AG08396 (cell line): Measurements from ENCODE around the gene EMX1.
A peak's percentile ranks its signal among the peaks of the same experiment; 100 is the strongest.

Experiments used
- DNase-seq: peaks from one replicate; pipeline ENCODE4 v3.0.0; 2012; ENCODE audit warnings: low spot score, mixed read lengths

The EMX1 gene

DNA sequence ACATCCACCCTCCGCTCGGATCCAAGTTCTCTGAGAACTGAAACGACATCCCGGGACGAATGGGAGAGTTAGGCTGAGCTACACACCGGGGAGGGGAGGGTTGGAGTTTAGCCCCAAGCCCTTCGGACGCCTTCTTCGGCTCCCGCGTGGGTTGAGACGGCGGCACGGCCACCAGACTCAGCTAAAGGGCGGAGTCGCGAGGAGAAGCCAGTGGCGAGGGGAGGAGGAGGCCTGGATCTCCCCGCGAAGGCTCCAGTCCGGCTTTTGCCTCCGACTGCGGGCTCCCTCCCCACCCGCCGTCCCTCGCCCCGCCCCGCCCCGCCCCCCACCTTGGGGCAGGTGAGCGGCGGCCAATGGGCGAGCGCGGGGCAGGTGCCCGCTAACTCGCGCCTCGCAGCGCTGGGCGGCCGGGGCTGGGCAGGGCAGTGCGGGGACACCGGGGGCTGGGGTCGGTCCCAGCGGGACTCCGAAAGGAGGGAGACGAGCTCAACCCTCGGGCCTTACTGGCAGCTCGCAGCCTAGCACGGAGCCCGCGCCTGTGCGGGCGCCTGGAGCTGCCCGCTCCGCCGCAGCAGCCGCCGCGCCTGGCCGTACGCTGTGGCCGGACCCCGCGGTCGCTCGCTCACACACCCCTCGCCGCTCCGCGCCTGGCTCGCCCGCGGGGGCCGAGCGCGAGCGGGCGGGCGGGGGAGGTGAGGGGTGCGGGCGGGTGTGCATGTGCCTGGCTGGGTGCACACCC, at the start of gene EMX1:
EMX1 (plus strand) TSS at position 382 of the 739 bp plus-strand sequence; CDS start at position 716, 334 bp downstream.
- no peak for DNase-seq

DNA sequence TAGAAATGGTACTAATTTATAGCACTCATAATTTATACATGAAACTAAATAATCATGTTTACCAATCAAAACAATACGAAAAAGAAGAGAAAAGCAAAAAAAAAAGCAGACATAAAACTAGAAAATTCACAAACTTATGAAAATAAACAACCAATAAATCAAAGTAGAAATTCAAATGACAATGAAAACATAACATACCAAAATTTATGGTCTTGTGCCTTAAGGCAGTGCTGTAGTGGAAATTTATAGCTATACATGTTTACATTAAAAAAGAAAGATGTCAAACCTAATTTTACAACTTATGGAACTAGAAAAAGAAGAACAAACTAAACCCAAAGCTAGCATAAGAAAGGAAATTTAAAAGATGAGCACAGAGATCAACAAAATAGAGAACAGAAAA, 46.3 kb upstream of the EMX1 start:
- DNase-seq, result no peak

DNA sequence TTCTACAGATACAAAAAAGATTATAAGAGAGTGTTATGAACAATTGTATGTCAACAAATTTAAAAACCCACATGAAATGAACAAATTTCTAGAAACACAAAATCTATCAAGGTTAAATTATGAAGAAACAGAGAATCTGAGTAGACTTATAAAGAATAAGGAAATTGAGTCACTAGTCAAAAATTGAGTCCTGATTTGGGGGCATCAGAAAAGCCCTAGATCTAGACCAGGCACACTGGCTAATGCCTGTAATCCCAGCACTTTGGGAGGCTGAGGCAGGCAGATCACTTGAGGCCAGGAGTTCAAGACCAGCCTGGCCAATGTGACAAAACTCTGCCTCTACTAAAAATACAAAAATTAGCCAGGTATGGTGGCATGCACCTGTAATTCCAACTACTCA, 45.4 kb upstream of the EMX1 start:
- DNase-seq, result no peak

DNA sequence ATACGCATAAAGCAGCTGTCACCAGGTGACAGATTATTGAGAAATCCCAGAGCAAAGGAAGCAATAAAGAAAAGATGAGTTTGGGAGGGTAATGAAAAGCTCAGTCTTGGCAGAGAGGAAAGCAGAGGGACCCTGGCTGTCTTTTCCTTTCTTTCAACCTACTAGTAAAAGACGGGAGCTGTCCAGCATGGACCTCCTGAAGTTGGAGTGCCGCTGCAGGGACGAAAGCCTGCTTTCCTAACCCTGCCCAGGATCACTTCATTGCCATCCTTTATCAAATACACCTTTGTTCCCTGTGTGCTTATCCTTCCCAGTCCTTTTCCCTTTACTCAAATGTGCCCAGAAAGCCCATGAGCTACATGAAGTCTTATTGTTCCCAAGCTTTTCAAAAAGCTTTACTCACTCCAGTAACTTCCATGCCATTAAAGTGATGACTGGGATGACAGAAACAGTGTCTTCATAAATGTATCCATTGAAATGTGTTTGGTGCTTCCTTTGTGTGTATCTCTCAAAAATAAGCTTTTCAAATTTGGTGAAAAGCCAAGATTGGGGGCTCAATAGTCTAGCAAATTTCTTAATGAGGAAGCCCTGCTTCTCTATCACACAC, 33.9 kb upstream of the EMX1 start:
- peak; percentile 63 for DNase-seq

DNA sequence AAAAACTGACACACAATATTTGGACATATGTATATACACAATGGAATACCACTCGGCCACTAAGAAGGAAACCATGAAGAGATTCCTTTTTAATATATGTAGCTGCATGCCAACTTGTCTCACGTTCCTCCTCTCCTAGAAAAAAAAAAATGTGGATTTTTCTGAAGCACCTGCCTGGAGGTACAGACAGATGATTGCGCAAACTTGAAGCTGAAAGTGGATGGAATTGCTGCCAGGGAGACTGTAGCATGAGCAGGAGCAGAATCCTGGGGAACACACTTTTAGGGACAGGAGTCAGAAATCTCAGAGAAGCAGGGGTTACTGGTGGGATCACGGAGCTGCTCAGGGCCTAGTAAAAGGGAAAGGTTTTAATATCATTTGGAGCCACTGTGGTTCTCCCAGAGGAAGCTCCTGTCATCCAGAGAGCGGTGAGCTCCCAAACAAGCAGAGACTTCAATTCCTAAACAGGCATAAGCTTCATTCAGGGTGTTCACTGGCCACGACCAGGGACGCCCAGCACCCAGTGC, 30.8 kb upstream of the EMX1 start:
- no peak for DNase-seq

DNA sequence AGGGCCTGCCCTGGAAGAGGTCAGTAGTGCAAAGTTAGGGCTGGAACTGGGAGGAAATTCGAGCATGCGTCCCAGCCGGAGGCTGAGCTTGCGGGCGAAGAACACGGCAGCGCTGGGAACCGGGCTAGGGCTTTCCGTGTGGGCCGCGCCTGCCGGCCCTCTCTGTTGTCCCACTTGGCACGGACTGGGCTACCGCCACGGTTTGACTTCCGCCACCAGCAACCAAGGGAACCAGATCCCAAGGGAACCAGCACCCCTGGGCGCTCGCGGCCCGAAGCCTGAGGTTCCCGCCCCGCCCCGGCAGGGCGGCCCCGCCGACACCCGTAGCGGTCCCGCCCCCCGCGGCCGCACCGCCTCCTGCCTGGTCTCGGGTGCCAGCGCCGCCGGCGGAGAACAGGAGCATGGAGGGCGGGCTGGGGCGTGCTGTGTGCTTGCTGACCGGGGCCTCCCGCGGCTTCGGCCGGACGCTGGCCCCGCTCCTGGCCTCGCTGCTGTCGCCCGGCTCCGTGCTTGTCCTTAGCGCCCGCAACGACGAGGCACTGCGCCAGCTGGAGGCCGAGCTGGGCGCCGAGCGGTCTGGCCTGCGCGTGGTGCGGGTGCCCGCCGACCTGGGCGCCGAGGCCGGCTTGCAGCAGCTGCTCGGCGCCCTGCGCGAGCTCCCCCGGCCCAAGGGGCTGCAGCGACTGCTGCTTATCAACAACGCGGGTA, 30.1 kb upstream of the EMX1 start, which contains the start of gene SPR:
SPR (plus strand) TSS at position 377 of the 708 bp plus-strand sequence; CDS start at position 402, 25 bp downstream.
- DNase-seq, result peak; percentile 88

DNA sequence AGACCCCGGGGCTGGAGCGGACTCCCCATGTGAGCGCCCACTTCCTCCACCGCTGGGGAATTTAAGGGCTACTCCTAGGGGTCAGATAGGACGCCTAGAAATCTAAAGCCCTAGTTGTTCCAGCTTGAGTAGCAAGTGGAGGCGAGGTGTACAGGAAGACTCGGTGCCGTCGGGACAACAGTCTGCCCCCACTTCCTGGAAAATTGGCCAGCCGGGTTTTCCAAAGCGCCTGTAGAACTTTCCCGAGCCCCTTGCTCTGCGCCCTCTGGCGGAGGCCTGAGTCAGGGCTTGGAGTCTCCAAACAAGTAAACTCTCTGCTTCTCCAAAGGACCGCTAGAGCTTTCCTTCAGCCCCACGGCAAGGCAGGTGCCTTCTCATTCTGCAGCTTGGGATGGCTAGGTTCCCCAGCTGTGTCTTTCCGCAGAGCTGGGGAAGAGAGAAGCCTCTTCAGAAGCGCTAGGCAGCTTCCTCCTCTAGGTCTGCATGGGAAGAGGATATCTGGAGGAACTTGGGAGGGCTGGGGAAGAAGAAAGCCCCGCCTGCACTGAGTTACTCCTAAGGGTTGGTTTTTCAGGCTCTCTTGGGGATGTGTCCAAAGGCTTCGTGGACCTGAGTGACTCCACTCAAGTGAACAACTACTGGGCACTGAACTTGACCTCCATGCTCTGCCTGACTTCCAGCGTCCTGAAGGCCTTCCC, 29.4 kb upstream of the EMX1 start:
- peak; percentile 87 for DNase-seq

DNA sequence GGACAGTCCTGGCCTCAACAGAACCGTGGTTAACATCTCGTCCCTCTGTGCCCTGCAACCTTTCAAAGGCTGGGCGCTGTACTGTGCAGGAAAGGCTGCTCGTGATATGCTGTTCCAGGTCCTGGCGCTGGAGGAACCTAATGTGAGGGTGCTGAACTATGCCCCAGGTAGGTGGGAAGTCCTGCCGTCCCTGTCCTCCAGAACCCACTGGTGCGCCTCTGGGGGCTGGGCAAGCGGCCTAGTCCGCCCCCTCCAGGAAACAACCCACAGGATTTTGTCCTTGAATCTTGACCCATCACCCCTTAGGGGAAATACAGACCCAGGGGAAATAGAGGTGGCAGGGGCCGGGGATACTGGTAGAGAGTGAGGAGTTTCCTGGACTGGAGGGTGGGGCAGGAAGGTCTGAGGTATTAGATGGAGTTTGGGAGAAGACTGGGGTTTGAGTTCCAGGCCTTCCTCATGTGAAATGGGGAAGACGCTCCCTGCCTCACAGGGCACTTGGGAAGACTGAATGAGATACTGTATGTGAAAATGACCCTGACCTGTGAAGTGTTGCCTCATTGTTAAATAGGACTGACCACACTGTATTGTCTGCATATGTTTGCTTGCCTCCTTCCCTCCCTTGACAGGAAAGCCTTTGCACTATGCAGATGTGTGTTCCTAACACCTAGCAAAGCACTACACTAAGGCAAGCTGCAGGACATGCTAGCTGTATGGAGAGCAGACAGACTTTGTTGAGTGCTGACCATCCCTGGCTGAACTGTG, 28.7 kb upstream of the EMX1 start:
- no peak for DNase-seq

DNA sequence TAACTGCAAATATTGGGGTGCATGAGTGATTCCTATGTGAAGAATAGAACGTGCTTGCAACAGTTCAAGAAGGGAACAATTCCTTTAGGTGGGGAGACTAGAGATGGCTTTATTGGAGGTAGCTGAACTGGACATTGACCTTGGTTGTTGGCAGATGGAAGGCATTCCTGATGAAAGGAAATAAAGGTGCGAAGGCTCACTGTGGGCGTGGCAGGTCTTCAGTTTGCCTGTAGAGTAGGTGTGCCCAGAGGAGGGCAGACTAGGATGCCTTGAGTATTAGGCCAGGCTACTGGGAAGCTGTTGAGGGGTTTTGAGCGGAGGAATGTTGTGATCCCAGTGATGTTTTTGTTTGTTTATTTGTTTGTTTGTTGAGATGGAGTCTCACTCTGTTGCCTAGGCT, 27.3 kb upstream of the EMX1 start:
- no peak for DNase-seq

DNA sequence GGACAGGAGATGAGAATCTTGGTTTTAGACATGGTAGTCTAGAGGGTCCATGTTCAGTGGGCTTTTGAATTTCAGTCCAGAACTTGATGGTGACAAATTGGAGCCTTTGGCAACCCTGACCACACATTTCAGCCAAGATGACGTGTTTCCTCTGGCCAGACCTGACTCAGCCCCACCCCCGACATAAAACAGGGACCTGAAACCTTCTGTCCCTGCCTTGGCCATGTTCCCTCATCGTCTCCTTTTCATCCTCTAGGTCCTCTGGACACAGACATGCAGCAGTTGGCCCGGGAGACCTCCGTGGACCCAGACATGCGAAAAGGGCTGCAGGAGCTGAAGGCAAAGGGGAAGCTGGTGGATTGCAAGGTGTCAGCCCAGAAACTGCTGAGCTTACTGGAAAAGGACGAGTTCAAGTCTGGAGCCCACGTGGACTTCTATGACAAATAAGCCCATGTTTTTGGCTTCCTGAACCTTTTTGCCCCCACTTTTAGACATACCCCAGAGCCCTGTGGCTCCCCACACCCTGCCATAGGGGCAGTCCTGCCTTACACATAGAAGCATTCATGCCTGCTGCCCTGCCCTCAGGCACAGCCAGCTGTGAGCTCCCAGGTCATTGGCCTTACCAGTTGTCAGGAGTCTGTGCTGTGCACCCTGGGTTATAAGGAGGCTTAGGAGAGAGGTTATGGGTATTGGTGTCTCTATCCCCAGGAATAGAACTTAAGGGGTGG, 26.1 kb upstream of the EMX1 start:
- no peak for DNase-seq

DNA sequence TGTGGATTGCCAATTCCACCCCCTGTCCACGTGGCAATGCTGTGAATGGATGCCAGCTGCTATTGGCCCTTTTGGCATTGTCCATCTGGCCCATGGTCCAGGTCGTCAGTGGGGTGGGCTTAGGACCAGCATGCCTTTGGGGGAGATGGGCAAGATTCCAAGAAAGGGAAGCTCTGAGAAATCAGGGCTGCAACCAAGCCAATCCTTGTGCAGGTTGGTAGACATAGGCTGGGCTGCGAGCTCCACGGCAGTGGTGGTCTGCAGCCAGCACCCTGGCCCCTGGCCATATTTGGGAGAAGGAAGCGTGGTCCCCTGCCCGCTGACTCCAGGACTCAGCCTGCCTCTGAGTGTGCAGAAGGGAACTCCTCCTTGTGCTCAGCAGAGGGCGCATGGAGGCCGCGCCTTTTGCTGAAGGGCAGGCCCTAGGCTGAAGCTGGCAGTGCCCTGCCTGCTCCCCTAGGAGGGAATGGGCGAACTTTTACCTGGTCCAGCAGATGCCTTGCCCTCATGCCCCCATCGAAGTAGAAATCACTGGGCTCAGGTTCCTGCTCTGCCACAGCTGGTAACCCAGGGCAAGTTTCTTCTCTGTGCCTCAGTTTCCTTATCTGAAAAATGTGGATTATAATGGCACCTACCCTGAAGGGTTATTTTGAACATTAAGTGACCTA, 24.7 kb upstream of the EMX1 start:
- DNase-seq, result peak; percentile 87

DNA sequence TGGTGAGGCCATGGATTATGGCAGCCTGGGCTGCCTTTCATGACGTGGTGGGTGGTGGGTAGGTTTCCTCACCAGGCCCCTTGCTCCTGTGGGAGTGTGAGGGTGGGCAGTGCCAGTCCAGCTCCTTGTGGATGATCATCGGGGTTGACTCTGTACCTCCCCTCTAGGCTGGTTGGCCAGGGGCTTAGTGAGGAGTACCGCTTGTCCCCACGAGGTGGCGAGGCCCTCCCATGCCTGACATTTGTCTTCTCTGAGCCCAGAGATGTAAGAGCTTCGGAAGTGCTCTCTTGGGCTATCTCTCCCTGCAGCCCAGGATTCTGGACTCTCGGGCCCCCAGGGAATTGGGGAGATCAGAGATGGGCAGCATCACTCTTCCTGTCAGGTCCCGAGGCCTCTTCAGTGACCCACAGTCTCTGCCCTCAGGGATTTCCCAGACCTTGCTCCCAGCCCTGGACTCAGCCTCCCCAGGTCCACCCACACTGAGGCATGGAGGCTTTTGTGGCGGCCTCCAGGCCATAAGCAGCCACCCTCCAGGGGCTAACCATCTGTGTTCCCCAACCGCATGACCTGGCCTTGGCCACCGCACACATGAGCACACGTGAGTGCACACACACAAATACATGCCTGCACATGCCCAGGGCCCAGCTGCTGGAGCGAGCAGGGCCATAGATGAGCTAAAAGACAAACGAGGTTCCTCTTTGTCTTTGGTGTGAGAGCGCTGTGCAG, 23.6 kb upstream of the EMX1 start:
- peak; percentile 72 for DNase-seq

DNA sequence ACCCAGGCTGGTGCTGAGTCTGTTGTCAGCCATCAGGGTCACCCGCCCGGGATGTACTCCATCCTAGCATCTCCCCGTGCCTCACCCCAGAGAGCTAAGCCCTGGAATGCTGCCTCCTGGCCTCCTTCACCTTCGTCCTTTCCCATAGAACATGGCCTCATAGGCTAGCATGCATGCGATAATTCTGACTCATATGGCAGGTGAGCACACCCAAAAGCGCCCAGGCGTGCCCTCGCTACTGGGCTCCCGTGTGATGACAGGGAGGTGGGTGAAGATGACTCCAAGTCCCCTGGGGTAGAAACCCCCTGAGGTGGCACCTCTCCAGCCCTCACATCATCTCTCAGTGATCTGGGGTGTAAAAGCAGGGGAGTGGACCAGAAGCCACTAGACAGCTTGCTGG, 22.8 kb upstream of the EMX1 start:
- DNase-seq, result no peak

DNA sequence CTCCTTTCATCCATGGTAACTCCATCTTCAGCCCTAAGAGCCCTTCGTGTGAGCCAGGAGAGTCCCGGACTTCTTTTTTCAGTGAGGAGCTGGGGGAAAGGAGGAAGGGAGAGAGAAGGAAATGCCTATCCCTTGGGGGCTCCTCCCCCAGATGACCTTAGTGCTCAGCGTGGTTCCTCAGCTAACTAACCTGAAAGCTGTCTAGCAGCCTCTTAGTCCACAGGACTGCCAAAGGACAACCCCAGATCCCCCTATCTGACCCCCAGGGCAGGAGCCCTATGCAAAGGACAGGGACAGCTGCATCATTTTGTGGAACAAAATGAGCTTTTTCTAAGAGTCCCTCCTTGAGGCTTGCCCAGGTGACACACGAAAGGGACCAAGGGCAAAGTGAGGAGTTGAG, 22.2 kb upstream of the EMX1 start:
- no peak for DNase-seq

DNA sequence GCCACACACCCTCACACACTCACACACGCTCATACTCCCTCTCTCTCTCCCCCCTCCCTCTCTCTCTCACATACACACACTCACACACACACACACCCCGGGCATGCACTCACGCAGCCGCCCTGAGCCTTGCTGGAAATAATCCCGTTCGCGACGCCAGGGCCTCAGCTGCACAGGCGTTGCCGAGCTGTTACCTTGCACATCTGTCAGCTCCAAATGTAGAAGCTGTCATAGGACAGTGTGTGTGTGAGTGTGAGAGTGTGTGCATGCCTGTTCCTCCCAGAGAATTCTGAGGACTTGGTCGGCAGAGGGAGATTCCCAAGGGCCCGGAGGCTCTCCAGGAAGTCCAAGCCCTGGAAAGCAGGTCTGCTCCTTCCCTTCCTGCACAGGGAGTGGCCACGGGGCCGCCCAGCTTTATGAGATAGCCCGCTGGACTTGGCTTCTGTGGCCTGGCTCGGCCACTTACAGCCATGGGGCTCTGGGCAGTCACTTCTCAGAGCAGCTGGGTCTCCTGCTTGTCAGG, 21.5 kb upstream of the EMX1 start:
- DNase-seq, result no peak

DNA sequence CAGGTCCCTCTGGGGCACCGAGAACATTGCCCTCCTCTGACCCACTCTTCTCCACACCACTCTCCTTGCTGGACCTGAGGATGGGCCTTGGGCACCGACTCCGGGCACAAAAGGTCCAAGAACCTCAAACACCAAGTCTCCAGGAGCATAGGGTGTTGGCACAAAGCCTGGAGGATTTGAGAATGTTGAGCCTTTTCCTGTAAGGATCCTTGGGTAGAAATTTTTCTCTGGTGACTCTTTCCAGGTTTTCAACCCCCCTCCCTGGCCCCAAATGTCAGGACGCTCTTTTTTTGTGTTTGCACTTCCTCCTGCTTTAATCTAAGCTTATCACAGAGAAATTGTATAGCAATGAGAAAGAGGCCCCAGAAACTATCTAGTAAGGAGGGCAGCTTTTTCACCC, 20.9 kb upstream of the EMX1 start:
- DNase-seq, result no peak

DNA sequence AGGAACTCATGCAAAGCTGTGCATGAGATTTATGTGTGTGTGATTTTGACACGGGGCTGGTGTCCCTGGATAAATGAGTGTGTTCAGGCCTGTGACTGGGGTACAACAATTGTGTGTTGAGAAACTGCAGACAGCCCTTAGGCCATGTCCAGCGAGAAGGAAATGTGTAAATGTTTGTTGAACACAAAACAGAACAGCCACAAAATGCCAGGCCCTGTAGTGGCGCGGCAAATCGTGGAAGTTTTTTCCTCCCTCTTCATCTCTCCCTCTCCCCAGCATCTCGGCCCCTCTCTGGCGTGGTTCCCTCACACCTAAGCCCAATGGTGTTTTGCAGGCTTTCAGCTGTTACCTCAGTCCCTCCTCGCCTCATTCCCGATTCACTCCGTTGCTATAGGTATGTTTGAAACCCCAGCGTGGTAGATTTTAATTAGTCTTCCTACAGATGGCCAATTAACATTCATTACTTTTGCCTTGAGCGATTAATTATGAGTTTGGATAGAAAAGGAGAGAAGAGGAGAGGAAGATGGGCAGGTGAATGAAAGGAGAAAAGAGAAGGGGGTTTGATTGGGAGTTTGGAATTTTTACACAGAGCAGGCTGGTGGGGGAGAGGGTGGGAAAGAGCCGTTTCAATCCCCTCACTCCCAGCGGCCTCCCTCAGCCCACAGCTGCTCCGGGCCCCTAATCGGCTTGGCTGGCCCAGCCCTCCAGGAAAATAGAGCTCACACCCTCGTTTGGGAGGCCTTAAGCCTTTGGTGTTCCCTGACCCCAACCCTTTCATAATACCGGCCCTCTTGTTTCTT, 19.3 kb upstream of the EMX1 start:
- DNase-seq, result no peak

DNA sequence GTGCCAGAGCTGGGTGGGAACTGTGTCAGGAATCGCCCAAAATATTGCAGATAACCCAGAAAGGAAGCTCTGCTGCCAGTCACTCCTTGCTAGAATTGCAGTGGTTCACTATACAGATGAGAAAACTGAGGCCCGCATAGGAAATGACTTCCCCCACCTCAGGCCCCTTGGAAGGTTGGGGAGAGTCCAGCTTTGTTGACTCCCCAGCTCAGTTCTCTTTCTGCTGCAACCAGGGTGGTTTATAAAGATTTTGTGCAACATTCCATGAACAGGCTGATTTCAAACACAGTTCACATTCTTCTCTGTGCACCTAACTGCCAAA, 18.8 kb upstream of the EMX1 start:
- no peak for DNase-seq
